HG03159 (cell line): ENCODE results near the gene MAML2.

Experiments
- ATAC-seq: cut with Tn5 transposase; IDR thresholded peaks from one replicate; pipeline ENCODE4 v1.9.1; 2021; ENCODE audit warnings: mild to moderate bottlenecking, moderate library complexity; ENCODE audit not compliant: unreplicated experiment

The MAML2 gene

GRCh38 chr11:96109331-96110030, 233.5 kb downstream of the MAML2 start:
- no peak for ATAC-seq

- no peak for ATAC-seq
These were observed 235.7 kb downstream of the MAML2 start for GRCh38 chr11:96107143-96107824.

- ATAC-seq: no peak
These were observed 236.3 kb downstream of the MAML2 start for GRCh38 chr11:96106645-96107044.

- no peak for ATAC-seq
These were observed 237.1 kb downstream of the MAML2 start for GRCh38 chr11:96105944-96106343.

- no peak for ATAC-seq
These were observed 237.6 kb downstream of the MAML2 start for GRCh38 chr11:96105197-96105895.

GRCh38 chr11:96104496-96104895, 238.5 kb downstream of the MAML2 start:
- no peak for ATAC-seq

- ATAC-seq: no peak
These were observed 239.3 kb downstream of the MAML2 start for GRCh38 chr11:96103721-96104120.

GRCh38 chr11:96103102-96103501, 239.9 kb downstream of the MAML2 start:
- no peak for ATAC-seq

- ATAC-seq: no peak
These were observed 240.3 kb downstream of the MAML2 start for GRCh38 chr11:96102664-96103078.

- ATAC-seq: no peak
These were observed 241.8 kb downstream of the MAML2 start for GRCh38 chr11:96101146-96101545.

GRCh38 chr11:96098511-96099241, 244.3 kb downstream of the MAML2 start:
- no peak for ATAC-seq

- no peak for ATAC-seq
These were observed 245.1 kb downstream of the MAML2 start for GRCh38 chr11:96097844-96098421.

GRCh38 chr11:96096360-96096759, 246.6 kb downstream of the MAML2 start:
- ATAC-seq: no peak

GRCh38 chr11:96095884-96096303, 247.1 kb downstream of the MAML2 start:
- ATAC-seq: no peak

GRCh38 chr11:96094156-96094555, 248.8 kb downstream of the MAML2 start:
- ATAC-seq: no peak

GRCh38 chr11:96092511-96092910, 250.5 kb downstream of the MAML2 start:
- no peak for ATAC-seq

- ATAC-seq: peak; percentile 60
These were observed 251.5 kb downstream of the MAML2 start for GRCh38 chr11:96091476-96091875.

- ATAC-seq: no peak
These were observed 252.3 kb downstream of the MAML2 start for GRCh38 chr11:96090711-96091110.

- ATAC-seq: no peak
These were observed 254.1 kb downstream of the MAML2 start for GRCh38 chr11:96088914-96089313.

- ATAC-seq: no peak
These were observed 256.9 kb downstream of the MAML2 start for GRCh38 chr11:96086111-96086510.
